Ramos (cell line): ENCODE measurements around the gene ICOSLG.
"Not testable (repeated sequence)": the region's sequence is repeated elsewhere in the genome, so short reads cannot be mapped to it uniquely, and the experiment has no call there.

Experiments
- in situ Hi-C: fragments of 300-500 bp; cut with MboI; formaldehyde crosslinking; loops from one replicate; pipeline ENCODE4 v1.14.3; 2022; ENCODE audit warnings: low sequenced_read_pairs; ENCODE audit not compliant: unreplicated experiment

The ICOSLG gene

DNA sequence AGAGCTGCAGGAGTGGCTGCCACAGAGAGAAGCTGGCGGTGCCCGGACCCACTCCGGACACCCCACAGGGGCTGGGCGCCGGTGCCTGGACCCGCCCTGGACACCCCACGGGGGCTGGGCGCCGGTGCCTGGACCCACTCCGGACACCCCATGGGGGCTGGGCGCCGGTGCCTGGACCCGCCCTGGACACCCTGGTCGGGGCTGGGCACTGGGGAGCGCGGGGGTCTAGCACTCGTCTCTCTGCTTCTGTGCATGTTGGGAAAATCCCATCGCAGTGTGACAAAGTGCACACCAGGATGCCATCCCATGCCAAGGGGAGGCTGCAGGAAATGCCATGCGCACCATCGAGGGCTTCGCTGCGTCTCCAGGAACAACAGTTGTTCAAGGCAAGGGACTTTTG, 11.2 kb downstream of the ICOSLG start:
- in situ Hi-C loops: not testable (repeated sequence)

GRCh38 chr21:44228109-44228508, 12.6 kb downstream of the ICOSLG start:
- in situ Hi-C loops: not testable (repeated sequence)

- in situ Hi-C loops: not testable (repeated sequence)
Observed at GRCh38 chr21:44227614-44228013, 13.1 kb downstream of the ICOSLG start.

DNA sequence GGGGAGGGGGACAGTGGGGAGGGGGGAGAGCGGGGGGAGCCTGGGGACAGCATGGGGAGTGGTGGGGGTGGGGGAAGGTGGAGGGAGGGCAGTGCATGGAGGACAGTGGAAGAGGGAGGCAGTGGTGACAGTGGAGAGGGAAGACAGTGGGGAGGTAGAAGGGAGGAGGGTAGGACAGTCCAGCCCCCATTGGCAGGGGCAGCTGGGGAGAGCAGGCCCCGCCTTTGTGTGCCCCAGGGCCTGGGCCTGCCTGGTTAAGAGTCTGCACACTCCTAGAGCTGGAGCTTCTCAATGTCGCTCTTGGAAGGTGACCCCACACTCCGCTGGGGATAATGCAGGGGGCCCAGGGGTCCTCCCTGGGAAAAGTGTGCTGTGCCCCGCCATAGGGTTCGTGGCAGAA, 15.1 kb downstream of the ICOSLG start:
- in situ Hi-C loops: not testable (repeated sequence)

DNA sequence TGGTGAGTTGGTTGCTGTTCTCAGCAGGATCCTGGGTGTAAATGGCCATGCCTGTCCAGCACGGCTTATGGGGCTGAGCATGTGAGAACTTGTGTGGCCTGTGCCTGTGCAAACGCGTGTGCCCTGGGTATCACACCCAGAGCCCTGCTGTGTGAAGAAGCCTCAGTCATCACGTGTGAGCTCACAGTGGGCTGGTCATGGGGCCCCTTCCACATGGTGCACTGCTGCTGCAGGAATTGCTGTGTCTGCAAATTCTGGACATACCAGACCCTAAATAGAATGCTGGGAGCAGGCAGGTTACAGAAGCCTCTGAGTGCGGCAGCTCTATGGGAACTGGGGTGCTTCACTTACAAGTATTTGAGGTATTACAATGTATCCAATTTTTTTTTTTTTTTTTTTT, 17.4 kb downstream of the ICOSLG start:
- in situ Hi-C loops: not testable (repeated sequence)

GRCh38 chr21:44220674-44221073, 20.1 kb downstream of the ICOSLG start:
- in situ Hi-C loops: not testable (repeated sequence)

DNA sequence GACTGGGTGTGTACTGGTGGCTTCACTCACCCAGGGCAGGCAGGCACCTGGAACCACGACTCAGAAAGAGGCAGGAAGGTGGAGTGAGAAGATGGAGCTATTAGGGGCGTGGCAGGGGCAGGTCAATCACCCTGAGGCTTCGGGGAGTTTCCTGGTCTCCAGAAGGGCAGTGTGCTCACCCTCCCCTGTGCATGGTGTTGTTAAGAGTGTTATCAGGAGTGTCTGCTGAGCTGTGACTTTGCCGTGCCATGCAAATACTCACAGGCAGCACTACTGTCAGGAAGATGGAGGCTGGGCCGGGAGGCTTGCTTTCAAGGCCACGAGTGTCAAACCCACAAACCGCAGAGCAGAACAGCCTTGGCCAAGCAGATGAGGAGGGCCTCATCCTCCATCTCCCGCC, 22.3 kb downstream of the ICOSLG start:
- in situ Hi-C loops: not testable (repeated sequence)

DNA sequence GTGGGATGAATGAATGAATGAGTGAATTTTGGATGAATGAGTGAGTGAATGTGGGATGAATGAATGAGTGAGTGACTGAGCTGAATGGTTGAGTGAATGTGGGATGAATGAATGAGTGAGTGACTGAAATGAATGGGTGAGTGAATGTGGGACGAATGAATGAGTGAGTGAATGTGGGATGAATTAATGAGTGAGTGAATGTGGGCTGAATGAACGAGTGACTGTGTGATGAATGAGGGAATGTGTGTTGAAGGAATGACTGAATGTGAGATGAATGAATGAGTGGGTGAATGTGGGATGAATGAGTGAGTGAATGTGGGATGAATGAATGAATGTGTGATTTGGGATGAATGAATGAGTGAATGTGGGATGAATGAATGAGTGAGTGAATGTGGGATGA, 28.8 kb downstream of the ICOSLG start:
- in situ Hi-C loops: not testable (repeated sequence)

- in situ Hi-C loops: not testable (repeated sequence)
Observed at GRCh38 chr21:44211574-44211973, 29.2 kb downstream of the ICOSLG start.

- in situ Hi-C loops: not testable (repeated sequence)
Observed at GRCh38 chr21:44207860-44208646, 32.7 kb downstream of the ICOSLG start.

DNA sequence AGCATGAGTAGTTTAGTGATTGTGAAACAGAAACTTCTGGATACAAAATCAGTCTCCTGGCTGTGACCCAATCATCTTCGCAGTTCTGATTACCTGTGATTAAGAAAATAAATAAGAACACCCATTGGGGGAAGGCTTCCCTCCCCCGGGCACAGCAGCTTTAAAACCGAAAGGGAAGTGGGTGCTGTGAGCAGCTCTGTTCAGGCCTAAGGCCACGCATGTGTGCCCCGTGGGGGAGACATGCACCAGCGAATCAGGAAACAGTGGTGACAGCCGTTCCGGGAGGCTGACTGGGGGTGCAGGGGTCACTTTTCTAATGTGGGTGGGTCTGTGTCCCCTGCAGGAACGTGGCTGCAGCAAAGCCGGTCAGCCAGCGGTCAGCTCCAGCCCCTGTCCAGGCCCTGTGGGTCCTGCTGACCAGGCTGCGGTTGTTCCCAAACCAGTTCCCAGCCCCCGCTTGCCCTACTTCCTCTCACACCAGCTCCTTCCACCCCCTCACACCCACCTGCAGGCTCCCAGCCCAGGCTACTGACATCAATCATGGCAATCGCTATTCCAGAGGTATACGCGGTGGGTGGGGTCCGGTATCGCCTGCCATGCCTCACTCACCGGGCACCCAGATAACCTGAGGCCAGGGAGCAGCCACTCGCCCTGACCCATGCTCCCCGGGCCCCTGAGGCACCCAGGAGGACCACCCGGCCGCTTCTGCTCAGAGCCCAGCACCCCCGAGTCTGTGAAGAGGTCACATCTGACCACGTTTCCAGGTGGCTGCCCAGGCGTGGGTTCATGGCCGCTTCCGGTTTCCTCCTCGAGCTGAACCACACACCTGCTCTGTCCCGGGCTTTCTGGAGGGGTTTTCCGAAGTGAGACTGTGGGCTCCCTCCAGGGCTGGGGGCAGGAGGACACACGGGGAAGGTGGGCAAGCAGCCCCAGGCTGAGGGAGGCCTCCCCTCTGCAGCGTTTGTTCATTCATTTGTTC, 33.8 kb downstream of the ICOSLG start:
- in situ Hi-C loops: not testable (repeated sequence)

GRCh38 chr21:44206187-44206586, 34.6 kb downstream of the ICOSLG start:
- in situ Hi-C loops: not testable (repeated sequence)

DNA sequence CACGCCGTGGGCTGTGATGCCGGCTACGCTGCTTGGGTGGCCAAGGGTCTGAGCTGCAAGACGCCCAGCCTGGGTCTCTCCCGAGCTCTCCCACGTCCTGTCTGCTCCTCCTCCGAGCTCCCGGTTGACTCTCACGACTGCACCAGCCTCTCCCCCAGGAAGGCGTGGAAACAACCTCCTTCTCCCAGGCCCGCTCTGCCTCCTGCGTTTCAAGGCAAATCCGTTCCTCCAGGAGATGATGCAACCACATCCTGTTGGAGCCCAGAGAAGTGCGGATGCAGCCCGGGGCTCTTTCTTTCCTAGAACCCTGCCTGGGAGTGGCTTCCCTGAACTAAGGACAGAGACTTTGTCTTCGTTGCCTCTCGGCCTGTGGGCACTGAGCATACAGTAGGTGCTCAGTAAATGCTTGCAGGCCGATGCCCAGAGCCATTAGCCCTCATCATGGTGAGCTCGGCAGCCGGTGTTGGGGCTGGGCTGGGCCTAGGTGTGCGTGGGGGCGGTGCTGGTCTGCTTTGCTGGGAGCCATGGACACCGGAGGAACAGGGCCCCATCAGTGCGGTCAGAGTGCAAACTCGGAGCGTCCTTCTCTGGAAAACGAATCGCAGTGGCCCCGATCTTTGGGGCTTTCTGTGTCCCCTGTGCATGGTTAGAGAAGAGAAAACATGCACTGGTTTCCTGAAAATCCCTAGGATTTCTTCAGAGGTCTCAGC, 38.0 kb downstream of the ICOSLG start:
- in situ Hi-C loops: not testable (repeated sequence)

DNA sequence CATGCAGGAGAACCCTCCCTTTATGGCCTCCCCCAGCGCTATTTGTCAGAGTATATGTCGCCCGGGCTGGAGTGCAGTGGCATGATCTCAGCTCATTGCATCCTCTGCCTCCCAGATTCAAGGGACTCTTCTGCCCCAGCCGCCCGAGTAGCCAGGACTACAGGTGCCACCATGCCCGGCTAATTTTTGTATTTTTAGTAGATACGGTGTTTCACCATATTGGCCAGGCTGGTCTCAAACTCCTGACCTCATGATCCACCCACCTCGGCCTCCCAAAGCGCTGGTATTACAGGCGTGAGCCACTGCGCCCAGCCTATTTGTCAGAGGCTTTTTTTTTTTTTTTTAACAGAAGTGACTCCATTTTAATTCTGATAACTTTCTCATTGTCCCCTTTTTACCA, 40.7 kb downstream of the ICOSLG start:
- in situ Hi-C loops: not testable (repeated sequence)

DNA sequence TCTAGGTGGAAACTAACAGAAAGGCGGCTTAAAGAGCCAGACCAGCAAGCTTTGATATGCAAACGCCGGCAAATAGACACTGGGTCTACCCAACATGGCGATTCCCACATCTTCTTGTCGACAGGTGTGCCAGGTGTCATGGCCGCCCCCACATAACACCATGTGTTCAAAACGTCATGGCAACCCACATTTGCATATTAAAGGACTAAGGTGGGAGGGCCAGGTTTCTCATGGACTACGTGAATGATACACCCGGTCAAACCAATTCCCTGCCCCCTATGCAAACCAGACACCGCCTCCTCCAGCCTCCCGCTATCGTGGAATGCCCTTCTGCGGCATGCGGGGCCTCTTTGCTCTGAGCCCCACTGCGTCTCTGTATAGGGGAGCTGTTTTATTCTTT, 41.3 kb downstream of the ICOSLG start:
- in situ Hi-C loops: no loop called here

DNA sequence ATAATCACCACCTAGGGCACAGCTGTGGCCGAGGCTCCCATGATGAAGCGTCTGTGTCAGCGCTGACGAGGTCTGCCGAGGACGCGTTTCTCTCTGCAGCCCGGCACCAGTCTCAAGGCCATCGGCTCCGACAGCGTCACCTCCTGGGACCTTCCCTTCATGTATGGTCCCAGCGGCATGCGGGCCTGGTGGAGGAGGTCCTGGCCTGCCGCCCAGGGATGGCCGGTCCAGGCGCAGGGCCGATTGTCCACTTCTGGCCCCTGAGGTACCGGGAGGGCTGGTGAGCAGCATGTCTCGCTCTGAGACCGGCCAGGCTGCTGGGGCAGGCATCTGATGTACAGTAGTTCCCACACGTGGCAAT, 43.6 kb downstream of the ICOSLG start:
- in situ Hi-C loops: not testable (repeated sequence)

GRCh38 chr21:44196212-44197155, 44.3 kb downstream of the ICOSLG start:
- in situ Hi-C loops: not testable (repeated sequence)

- in situ Hi-C loops: not testable (repeated sequence)
Observed at GRCh38 chr21:44194888-44195287, 45.9 kb downstream of the ICOSLG start.

- in situ Hi-C loops: not testable (repeated sequence)
Observed at GRCh38 chr21:44194451-44194850, 46.3 kb downstream of the ICOSLG start.
